ENCODE data around the gene CASP8AP2. TPM values are rescaled to one million over a fixed set of nuclear protein-coding genes. Genes with fewer than 3 reads are reported as not detected.

The CASP8AP2 gene
- total and polyA plus RNA-seq, 2 of the 13 experiments (the other 11 are each of a cell fraction or from before 2014, with no cell fraction given), result 5.7 to 13.5 TPM

DNA sequence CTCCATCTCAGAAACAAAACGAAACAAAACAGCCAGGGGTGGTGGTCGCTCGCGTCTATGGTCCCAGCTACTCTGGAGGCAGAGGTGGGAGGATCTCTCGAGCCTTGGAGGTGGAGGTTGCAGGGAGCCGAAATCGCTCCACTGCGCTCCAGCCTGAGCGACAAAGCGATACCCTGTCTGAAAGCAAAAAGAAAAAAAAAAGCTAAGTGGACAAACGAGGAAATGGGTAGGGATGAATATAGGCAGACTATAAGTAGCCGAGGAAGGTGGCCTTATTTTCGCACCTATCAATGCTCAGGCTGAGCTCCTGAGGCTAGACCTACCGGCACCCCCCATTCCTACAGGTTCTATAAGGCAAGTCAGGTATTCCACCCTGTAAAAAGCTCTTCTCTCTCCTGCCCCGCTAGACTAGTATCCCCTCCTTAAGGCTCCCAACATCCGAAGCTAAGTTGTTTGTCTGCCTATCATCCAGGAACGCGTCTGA, 650 bp upstream of the CASP8AP2 start (continued):
- TF ChIP-seq, protein P1, sequence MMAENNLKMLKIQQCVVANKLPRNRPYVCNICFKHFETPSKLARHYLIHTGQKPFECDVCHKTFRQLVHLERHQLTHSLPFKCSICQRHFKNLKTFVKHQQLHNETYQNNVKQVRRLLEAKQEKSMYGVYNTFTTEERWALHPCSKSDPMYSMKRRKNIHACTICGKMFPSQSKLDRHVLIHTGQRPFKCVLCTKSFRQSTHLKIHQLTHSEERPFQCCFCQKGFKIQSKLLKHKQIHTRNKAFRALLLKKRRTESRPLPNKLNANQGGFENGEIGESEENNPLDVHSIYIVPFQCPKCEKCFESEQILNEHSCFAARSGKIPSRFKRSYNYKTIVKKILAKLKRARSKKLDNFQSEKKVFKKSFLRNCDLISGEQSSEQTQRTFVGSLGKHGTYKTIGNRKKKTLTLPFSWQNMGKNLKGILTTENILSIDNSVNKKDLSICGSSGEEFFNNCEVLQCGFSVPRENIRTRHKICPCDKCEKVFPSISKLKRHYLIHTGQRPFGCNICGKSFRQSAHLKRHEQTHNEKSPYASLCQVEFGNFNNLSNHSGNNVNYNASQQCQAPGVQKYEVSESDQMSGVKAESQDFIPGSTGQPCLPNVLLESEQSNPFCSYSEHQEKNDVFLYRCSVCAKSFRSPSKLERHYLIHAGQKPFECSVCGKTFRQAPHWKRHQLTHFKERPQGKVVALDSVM (CRISPR knock-in tag; IDR thresholded peaks at IDR 0.05), result peak; percentile 93
- TF ChIP-seq, protein P2, sequence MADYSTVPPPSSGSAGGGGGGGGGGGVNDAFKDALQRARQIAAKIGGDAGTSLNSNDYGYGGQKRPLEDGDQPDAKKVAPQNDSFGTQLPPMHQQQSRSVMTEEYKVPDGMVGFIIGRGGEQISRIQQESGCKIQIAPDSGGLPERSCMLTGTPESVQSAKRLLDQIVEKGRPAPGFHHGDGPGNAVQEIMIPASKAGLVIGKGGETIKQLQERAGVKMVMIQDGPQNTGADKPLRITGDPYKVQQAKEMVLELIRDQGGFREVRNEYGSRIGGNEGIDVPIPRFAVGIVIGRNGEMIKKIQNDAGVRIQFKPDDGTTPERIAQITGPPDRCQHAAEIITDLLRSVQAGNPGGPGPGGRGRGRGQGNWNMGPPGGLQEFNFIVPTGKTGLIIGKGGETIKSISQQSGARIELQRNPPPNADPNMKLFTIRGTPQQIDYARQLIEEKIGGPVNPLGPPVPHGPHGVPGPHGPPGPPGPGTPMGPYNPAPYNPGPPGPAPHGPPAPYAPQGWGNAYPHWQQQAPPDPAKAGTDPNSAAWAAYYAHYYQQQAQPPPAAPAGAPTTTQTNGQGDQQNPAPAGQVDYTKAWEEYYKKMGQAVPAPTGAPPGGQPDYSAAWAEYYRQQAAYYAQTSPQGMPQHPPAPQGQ (CRISPR knock-in tag; IDR thresholded peaks at IDR 0.05; ENCODE audit: borderline replicate concordance), result 0 out of 2 replicates have a peak, but pooled peaks have one; percentile 46
- TF ChIP-seq ATM (IDR thresholded peaks at IDR 0.05; ENCODE audit: borderline replicate concordance), result no peak
- TF ChIP-seq KDM5B (CRISPR knock-in tag; IDR thresholded peaks at IDR 0.05; ENCODE audit: borderline replicate concordance), result 0 out of 2 replicates have a peak, but pooled peaks have one; percentile 49
- 0 out of 2 replicates have a peak, but pooled peaks have one; percentile 12 for TF ChIP-seq MED1 (CRISPR knock-in tag; IDR thresholded peaks at IDR 0.05)
- peak; percentile 10; the same call in 1 of the 2 replicates for TF ChIP-seq KDM5A (IDR thresholded peaks at IDR 0.05; ENCODE audit: borderline replicate concordance, low read length)
- TF ChIP-seq, protein P3, sequence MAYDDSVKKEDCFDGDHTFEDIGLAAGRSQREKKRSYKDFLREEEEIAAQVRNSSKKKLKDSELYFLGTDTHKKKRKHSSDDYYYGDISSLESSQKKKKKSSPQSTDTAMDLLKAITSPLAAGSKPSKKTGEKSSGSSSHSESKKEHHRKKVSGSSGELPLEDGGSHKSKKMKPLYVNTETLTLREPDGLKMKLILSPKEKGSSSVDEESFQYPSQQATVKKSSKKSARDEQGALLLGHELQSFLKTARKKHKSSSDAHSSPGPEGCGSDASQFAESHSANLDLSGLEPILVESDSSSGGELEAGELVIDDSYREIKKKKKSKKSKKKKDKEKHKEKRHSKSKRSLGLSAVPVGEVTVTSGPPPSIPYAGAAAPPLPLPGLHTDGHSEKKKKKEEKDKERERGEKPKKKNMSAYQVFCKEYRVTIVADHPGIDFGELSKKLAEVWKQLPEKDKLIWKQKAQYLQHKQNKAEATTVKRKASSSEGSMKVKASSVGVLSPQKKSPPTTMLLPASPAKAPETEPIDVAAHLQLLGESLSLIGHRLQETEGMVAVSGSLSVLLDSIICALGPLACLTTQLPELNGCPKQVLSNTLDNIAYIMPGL (CRISPR knock-in tag; IDR thresholded peaks at IDR 0.05; ENCODE audit: borderline replicate concordance in 1 of 2, low read depth in 1 of 2), result 0 out of 4 replicates have a peak, but pooled peaks of 1 of the 2 experiments have one; percentile 7
- TF ChIP-seq YEATS4 (CRISPR knock-in tag; IDR thresholded peaks at IDR 0.05; ENCODE audit: borderline replicate concordance), result no peak

All from HepG2 (cell line).